ENCODE results near the gene RNF5.

RNF5 gene

GRCh38 chr6:32175322-32175710 lies 2.9 kb upstream of the RNF5 start:
- in situ Hi-C loops (cut with HindIII; ENCODE audit: low sequenced_read_pairs): no loop called here

- in situ Hi-C loops (cut with HindIII; ENCODE audit: low sequenced_read_pairs): no loop called here
Measured at GRCh38 chr6:32175711-32176475, 2.3 kb upstream of the RNF5 start, which contains the start of gene AGPAT1. TSS of gene AGPAT1 (minus strand) at chr6:32176084. CDS start at chr6:32171496, 4,588 bp downstream.

DNA sequence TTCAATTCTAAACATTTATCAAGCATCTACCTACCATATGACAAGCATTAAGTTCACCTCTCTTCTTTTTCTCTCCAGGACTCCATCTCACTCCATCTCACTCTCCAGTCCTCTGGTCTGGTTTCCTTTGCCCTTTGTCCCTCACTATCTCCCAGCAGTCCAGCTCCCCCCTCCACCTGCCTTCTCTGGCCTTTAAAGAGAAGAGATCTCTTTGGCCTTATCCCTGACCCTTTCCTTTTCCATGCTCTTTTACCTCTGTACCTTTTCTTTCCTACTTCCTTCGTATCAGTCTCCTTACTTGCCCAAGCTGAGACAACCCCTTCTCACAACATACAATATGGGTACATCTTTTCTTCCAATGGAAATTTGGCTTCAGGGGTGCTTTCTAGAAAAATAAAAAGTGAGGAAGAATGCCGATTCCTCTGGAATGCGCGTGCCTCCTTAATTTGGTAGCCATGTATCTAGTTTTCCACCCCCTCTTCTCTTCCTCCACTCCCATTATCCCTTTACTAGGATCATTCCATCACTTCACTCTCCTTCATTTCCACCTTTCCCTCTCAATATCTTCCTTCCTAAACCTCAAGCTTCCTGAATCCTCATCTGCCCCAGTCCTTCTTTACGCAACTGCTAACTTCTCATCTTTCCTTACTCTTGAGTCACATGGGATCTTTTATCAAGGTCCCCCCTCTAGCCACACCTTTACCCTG lies 1.6 kb upstream of the RNF5 start:
- in situ Hi-C loops (cut with HindIII; ENCODE audit: low sequenced_read_pairs): no loop called here

GRCh38 chr6:32177183-32177787 lies 920 bp upstream of the RNF5 start:
- in situ Hi-C loops (cut with HindIII; ENCODE audit: low sequenced_read_pairs): no loop called here

GRCh38 chr6:32178547-32179440 lies 589 bp downstream of the RNF5 start:
- in situ Hi-C loops (cut with HindIII; ENCODE audit: low sequenced_read_pairs): no loop called here

DNA sequence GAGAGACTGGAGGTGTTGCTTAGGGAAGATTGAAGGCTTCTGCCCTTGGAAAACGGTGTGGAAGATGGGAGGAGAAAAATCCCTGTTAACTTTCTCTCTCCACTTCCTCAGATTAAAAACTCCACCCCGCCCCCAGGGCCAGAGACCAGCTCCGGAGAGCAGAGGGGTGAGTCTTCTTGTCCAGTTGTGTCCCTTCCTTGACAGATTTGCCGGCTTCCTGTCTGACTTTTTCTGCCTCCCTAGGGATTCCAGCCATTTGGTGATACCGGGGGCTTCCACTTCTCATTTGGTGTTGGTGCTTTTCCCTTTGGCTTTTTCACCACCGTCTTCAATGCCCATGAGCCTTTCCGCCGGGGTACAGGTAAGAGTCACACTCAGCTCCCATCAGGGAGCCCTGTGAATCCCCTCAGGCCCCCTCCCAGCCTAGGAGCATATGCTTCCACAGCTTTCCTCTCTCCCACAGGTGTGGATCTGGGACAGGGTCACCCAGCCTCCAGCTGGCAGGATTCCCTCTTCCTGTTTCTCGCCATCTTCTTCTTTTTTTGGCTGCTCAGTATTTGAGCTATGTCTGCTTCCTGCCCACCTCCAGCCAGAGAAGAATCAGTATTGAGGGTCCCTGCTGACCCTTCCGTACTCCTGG lies 1.7 kb downstream of the RNF5 start:
- in situ Hi-C loops (cut with HindIII; ENCODE audit: low sequenced_read_pairs): loop anchor here (10.0 kb wide), 1 partner anchor 65 kb away; no protein-coding TSS in a partner anchor

DNA sequence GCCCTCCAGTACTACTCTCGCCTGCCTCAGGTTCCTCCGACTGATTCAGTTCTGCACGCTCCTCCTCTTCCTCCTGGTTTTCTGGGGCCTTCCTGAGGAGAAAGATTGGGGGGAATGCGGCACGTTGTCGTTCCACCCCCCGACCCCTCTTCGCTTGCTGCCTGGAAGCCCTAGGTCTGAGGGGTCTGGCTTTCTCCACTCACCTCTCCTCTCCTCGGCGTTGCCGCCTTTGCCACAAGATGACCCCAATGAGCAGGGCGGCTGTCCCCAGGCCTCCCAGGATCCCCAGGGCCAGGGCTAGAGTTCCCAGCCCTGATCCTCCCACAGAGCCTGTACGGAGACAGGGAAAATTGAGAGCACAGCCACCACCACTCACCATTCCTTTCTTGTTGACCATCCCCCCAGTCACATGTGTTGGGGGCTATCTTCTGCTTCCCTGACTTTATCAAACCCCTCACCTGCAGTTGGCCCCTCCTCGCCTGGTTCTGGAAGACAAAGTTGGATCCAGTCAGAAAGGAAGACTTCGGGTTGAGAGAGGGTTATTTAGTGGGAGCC lies 3.0 kb downstream of the RNF5 start:
- in situ Hi-C loops (cut with HindIII; ENCODE audit: low sequenced_read_pairs): loop anchor here (10.0 kb wide), 1 partner anchor 66 kb away; no protein-coding TSS in a partner anchor

DNA sequence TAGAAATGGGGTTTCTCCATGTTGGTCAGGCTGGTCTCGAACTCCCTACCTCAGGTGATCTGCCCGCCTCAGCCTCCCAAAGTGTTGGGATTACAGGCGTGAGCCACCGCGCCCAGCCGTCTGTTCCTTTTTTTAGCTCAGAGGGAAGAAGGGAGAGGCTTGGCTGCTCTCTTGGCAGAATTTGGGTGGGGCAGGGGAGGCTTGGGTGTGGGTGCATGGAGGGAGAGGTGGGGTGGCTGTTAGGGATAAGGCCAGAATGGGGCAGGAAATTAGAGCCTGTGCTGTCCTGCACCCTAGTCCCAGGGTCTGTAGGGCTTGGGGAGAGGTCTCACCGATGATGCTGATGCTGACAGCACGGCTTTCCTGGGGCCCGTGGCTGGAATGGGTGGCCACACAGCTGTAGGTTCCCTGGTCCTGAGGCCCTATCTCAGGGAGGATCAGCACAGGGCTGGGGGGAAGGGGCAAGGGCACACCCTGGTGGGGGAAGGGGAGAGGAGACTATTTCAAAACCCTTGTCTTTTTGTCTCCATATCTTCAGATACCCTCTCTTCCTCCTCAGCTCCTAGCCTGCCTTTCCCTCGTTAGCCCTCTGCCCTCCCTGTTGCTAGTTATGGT lies 3.8 kb downstream of the RNF5 start:
- in situ Hi-C loops (cut with HindIII; ENCODE audit: low sequenced_read_pairs): loop anchor here (10.0 kb wide), 1 partner anchor 67 kb away; no protein-coding TSS in a partner anchor

DNA sequence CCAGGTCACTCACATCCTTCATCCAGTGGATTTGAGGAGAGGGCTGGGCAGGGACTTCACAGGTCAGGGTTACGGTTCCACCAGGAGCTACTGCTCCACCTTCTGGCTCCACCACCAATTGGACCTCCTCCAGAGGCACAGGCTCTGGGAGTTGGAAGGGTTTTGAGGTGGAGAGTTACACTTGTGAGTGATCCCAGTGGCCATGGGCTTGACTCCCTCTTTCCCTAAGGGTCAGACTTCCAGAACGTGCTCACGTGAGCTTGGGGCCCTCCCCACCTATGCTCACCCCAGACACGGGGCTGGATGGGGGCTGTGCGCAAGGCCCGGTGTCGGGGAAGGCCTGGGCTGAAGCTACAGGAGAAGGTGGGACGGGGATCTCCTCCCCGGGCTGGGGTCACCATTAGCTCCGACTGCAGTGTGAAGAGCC lies 4.4 kb downstream of the RNF5 start:
- in situ Hi-C loops (cut with HindIII; ENCODE audit: low sequenced_read_pairs): loop anchor here (10.0 kb wide), 1 partner anchor 68 kb away; no protein-coding TSS in a partner anchor

- in situ Hi-C loops (cut with HindIII; ENCODE audit: low sequenced_read_pairs): loop anchor here (10.0 kb wide), 1 partner anchor 68 kb away; no protein-coding TSS in a partner anchor
Measured at GRCh38 chr6:32183030-32183429, 4.8 kb downstream of the RNF5 start.

DNA sequence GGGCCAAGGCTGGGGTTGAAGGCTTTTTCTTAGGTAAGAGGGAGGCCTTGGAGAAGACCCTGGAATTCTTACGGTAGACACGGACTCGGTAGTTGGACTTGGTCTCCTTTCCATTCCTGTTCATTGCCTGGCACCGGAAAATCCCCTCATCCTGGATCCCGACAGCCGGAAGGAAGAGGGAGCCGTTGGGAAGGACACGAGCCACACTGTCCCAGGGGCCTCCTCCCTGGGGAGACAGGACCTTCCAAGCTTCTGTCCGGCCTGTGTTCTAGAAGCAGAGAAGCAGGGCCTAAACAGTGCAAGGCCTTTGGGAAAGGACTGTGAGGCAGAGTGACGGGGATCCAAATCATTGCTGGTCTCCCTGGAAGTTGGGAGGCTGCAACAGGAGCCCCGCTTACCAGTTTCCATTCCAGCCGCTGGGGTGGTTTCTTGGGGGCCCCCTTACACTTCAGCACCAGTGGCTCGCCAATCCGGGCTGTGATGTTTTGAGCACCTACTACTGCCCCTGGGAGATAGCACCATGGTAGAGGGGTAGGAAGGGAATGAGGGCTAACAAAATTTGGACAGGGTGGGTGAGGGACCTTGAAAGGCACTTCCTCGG lies 5.4 kb downstream of the RNF5 start:
- in situ Hi-C loops (cut with HindIII; ENCODE audit: low sequenced_read_pairs): loop anchor here (10.0 kb wide), 1 partner anchor 69 kb away; no protein-coding TSS in a partner anchor

DNA sequence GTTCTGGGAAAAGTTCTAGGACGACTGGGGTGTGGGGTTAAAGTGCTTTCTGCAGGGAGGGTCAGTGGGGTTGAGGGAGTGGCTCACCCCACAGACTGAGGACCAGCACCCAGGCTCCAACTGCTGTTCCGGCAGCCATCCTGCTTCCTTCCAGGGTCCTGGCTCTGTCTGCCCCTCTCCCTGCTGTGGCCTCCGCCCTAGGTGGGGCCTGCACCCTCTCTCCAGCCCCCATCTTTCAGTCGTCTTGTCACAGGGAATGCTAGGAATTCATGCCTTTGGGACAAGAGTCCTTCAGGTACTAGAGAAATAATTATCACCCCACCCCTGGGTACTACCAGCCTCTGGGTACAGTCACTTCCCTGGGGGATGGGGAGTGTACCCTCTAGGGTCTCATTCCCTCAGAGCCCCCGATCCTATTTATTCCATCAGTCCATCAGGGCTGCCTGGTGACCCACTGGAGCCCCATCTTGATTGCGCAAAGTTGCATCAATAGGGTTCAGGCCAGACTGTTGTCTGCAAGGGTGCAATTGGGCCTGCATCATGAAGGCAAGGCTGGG lies 6.0 kb downstream of the RNF5 start, which contains the start of gene AGER:
AGER (minus strand) TSS at position 170 of the 557 bp plus-strand sequence; CDS start at position 139, 31 bp downstream.
- in situ Hi-C loops (cut with HindIII; ENCODE audit: low sequenced_read_pairs): loop anchor here (10.0 kb wide), 1 partner anchor 69 kb away; no protein-coding TSS in a partner anchor

DNA sequence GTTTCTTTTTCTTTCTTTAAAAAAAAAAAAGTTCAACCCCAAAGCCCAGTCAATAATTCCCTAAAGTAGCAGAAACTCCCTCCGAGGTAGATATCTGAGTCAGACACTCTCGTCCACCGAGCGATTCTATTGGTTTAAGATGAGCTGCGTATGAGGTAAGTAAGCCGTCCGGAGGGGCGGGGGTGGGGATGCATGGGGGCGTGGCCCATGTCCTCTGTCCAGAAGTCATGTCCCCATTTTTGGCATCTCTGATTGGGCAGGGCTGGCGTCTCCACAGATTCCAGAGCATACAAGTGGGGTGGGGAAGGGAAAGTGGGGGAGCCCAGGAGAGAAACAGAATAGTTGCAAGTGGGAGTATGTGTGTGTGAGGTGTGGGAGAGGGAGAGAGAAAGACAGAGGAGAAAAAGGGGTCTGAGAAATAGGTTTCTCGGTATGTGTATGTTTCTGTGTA lies 7.5 kb downstream of the RNF5 start:
- in situ Hi-C loops (cut with HindIII; ENCODE audit: low sequenced_read_pairs): loop anchor here (10.0 kb wide), 1 partner anchor 71 kb away; no protein-coding TSS in a partner anchor

GRCh38 chr6:32186151-32186840 lies 8.1 kb downstream of the RNF5 start:
- in situ Hi-C loops (cut with HindIII; ENCODE audit: low sequenced_read_pairs): loop anchor here (10.0 kb wide), 1 partner anchor 71 kb away; no protein-coding TSS in a partner anchor

DNA sequence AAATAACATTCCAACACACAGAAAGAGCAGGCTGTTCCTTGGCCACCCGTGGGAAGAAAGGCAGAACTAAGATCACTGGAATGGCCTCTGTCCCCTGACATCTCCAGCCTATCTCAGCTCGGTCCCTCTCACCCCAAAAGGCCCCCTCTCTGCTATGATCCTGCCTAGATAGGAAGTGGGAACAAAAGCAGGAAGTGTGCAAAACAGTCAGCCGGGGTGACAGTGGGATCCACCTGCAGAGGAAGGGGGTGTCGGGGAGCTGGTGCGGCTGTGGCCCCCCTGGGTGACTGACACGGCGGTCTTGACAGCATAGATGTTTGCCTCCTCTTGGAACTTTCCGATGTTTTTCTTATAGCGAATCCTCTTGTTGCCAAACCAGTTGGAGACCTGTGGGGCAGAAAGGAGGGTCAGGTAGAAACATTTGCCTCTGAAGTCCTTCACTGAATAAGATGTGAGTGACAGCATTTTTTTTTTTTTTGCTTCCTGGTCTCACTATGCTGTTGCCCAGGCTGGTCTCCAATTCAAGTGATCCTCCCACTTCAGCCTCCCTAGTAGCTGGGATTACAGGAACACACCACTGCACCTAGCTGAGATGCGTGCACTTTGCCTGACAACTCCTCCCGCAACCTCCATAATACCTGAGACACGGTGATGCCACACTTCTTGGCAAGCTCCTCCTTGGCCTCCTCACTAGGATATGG lies 9.0 kb downstream of the RNF5 start:
- in situ Hi-C loops (cut with HindIII; ENCODE audit: low sequenced_read_pairs): loop anchor here (10.0 kb wide), 1 partner anchor 72 kb away; no protein-coding TSS in a partner anchor

GRCh38 chr6:32187725-32188380 lies 9.6 kb downstream of the RNF5 start:
- in situ Hi-C loops (cut with HindIII; ENCODE audit: low sequenced_read_pairs): loop anchor here (10.0 kb wide), 1 partner anchor 73 kb away; no protein-coding TSS in a partner anchor

Measured in endothelial cell of hepatic sinusoid (primary cell).